ENCODE data around the gene STAMBPL1. TPM values are rescaled to one million over a fixed set of nuclear protein-coding genes. Genes with fewer than 3 reads are reported as not detected.

Gene STAMBPL1
- total and polyA plus RNA-seq, 2 experiments from 2014 or later, result 4.5 to 20.0 TPM

- Histone ChIP-seq H2AFZ (no peak overlapping the region), H4K20me1 (ENCODE audit: insufficient read depth, poor library complexity, severe bottlenecking) (no peaks in the 10 kb centered on the region), H3K79me2 (no peaks in the 10 kb centered on the region), H3K9me2 (replicated peaks; ENCODE audit: insufficient read depth) (no peaks in the 10 kb centered on the region), H3K36me3 (replicated peaks; ENCODE audit: insufficient read depth, low read depth) (no peaks in the 10 kb centered on the region), H3K27me3 (no peaks in the 10 kb centered on the region), H3K4me3 (no peak overlapping the region), H3K4me1 (ENCODE audit: insufficient read depth) (no peaks in the 10 kb centered on the region), H3K9me3 (ENCODE audit: low read depth) (no peaks in the 10 kb centered on the region), H3K4me2 (no peak overlapping the region), H3K27ac (no peak overlapping the region)
- WGBS (ENCODE audit: low lambda C conversion rate, missing lambda C conversion rate), result 91% methylated on average over 4 of the region's 4 CpGs
- TF ChIP-seq EZH2 (IDR thresholded peaks at IDR 0.05; ENCODE audit: borderline replicate concordance), result no peak
- DNase-seq (ENCODE audit: low spot score), result no peak
Measured at GRCh38 chr10:88843171-88843570, 36.9 kb upstream of the STAMBPL1 start.

DNA sequence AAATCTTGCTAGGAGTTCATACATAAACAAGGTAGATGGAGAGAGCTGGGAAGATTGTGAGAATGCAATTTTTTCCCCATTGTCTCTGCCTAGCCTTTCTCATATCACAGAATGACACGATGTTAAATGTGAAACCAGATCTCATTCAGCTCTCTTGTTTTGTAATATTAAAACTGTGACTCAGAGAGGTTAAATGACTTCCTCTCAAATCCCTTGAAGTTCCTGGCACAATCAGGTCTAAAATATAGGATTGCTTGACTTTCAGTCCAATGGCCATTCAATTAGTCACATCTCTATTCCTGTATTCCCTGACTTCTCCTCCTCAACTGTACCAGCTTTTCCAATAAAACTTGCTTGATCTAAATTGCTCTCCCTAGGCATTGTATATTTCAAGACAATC lies 31.5 kb upstream of the STAMBPL1 start:
- no peaks in the 10 kb centered on the region for H3K9me3 ChIP-seq (ENCODE audit: low read depth)
- H3K79me2 ChIP-seq, result no peaks in the 10 kb centered on the region
- H3K4me2 ChIP-seq, result no peak overlapping the region
- 48% methylated on average over 1 of the region's 1 CpG for WGBS (ENCODE audit: low lambda C conversion rate, missing lambda C conversion rate)
- no peak overlapping the region for H3K4me3 ChIP-seq
- H3K27ac ChIP-seq, result no peak overlapping the region
- no peaks in the 10 kb centered on the region for H4K20me1 ChIP-seq (ENCODE audit: insufficient read depth, poor library complexity, severe bottlenecking)
- H2AFZ ChIP-seq, result no peak overlapping the region
- no peak for DNase-seq (ENCODE audit: low spot score)
- no peaks in the 10 kb centered on the region for H3K36me3 ChIP-seq (replicated peaks; ENCODE audit: insufficient read depth, low read depth)
- H3K27me3 ChIP-seq, result no peaks in the 10 kb centered on the region
- TF ChIP-seq EZH2phosphoT487 (IDR thresholded peaks at IDR 0.05; ENCODE audit: low read depth, severe bottlenecking, unreplicated experiment) (no peak), EZH2 (IDR thresholded peaks at IDR 0.05; ENCODE audit: borderline replicate concordance) (no peak)
- TF ChIP-seq, protein P1, sequence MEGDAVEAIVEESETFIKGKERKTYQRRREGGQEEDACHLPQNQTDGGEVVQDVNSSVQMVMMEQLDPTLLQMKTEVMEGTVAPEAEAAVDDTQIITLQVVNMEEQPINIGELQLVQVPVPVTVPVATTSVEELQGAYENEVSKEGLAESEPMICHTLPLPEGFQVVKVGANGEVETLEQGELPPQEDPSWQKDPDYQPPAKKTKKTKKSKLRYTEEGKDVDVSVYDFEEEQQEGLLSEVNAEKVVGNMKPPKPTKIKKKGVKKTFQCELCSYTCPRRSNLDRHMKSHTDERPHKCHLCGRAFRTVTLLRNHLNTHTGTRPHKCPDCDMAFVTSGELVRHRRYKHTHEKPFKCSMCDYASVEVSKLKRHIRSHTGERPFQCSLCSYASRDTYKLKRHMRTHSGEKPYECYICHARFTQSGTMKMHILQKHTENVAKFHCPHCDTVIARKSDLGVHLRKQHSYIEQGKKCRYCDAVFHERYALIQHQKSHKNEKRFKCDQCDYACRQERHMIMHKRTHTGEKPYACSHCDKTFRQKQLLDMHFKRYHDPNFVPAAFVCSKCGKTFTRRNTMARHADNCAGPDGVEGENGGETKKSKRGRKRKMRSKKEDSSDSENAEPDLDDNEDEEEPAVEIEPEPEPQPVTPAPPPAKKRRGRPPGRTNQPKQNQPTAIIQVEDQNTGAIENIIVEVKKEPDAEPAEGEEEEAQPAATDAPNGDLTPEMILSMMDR (IDR thresholded peaks at IDR 0.05; ENCODE audit: poor library complexity), result no peak
- peaks cover 7% of the 10 kb centered on the region for H3K4me1 ChIP-seq (ENCODE audit: insufficient read depth)
- no peaks in the 10 kb centered on the region for H3K9me2 ChIP-seq (replicated peaks; ENCODE audit: insufficient read depth)

- WGBS (ENCODE audit: low lambda C conversion rate, missing lambda C conversion rate), result 91% methylated on average over 1 of the region's 1 CpG
- Histone ChIP-seq H3K4me3 (no peak overlapping the region), H3K4me2 (no peak overlapping the region), H2AFZ (no peak overlapping the region), H3K4me1 (ENCODE audit: insufficient read depth) (peaks cover 11% of the 10 kb centered on the region), H3K79me2 (no peaks in the 10 kb centered on the region), H4K20me1 (ENCODE audit: insufficient read depth, poor library complexity, severe bottlenecking) (no peaks in the 10 kb centered on the region), H3K36me3 (replicated peaks; ENCODE audit: insufficient read depth, low read depth) (no peaks in the 10 kb centered on the region), H3K9me2 (replicated peaks; ENCODE audit: insufficient read depth) (no peaks in the 10 kb centered on the region), H3K27me3 (no peaks in the 10 kb centered on the region), H3K9me3 (ENCODE audit: low read depth) (no peaks in the 10 kb centered on the region), H3K27ac (no peak overlapping the region)
- DNase-seq (ENCODE audit: low spot score), result no peak
- TF ChIP-seq EZH2 (IDR thresholded peaks at IDR 0.05; ENCODE audit: borderline replicate concordance) (no peak), EZH2phosphoT487 (IDR thresholded peaks at IDR 0.05; ENCODE audit: low read depth, severe bottlenecking, unreplicated experiment) (no peak)
- TF ChIP-seq, protein P1 (IDR thresholded peaks at IDR 0.05; ENCODE audit: poor library complexity), result no peak
Measured at GRCh38 chr10:88849234-88849633, 30.8 kb upstream of the STAMBPL1 start.

DNA sequence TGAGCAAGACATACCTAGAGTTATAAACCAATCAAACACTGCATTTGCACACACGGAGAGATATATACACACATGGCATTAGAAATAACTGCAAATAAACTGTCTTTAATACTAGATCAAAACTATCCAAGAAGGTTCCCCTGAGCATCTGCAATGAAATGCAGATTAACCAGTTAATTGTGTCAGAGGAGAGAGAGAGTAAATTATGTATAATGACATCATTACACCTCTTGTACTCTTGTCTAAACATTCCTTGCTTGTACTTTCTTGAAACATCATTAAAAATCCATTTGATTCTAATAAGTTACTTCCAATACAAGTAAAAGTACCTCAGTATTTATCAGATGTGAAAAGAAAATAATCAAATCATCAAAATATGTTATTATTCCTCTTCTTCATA lies 29.3 kb upstream of the STAMBPL1 start:
- Histone ChIP-seq H3K27ac (peak overlapping the region; percentile 61), H3K79me2 (no peaks in the 10 kb centered on the region), H2AFZ (no peak overlapping the region), H3K4me3 (no peak overlapping the region), H3K9me2 (replicated peaks; ENCODE audit: insufficient read depth) (no peaks in the 10 kb centered on the region), H3K36me3 (replicated peaks; ENCODE audit: insufficient read depth, low read depth) (no peaks in the 10 kb centered on the region), H4K20me1 (ENCODE audit: insufficient read depth, poor library complexity, severe bottlenecking) (no peaks in the 10 kb centered on the region), H3K4me1 (ENCODE audit: insufficient read depth) (peaks cover 11% of the 10 kb centered on the region), H3K4me2 (peak overlapping the region; percentile 15), H3K27me3 (no peaks in the 10 kb centered on the region), H3K9me3 (ENCODE audit: low read depth) (no peaks in the 10 kb centered on the region)
- DNase-seq (ENCODE audit: low spot score), result no peak
- TF ChIP-seq EZH2phosphoT487 (IDR thresholded peaks at IDR 0.05; ENCODE audit: low read depth, severe bottlenecking, unreplicated experiment), result no peak
- TF ChIP-seq EZH2 (IDR thresholded peaks at IDR 0.05; ENCODE audit: borderline replicate concordance), result no peak
- TF ChIP-seq, protein P1 (IDR thresholded peaks at IDR 0.05; ENCODE audit: poor library complexity), result no peak
- WGBS (ENCODE audit: low lambda C conversion rate, missing lambda C conversion rate), result 59% methylated on average over 1 of the region's 1 CpG
